HUDEP-2 (cell line): Measurements from ENCODE around the gene PIAS3.
A peak's percentile ranks its signal among the peaks of the same experiment; 100 is the strongest.

Source experiments
- DNase-seq, 76 experiments: peaks; one replicate each; lab custom pipeline; 2025; ENCODE audit not compliant: unreplicated experiment in 76 of 76; lab: John Stamatoyannopoulos, UW

Gene PIAS3

GRCh38 chr1:145858901-145859490 is at the start of gene PIAS3:
Gene PIAS3 (minus strand): TSS chr1:145859081. CDS start chr1:145858990, 91 bp downstream.
- DNase-seq, result peak in 73 of 76 experiments; percentile 44 to 93 (median 82)

- no peak for DNase-seq
These were observed 49.8 kb upstream of the PIAS3 start for GRCh38 chr1:145908653-145909052.

- DNase-seq, result no peak
These were observed 48.3 kb upstream of the PIAS3 start for GRCh38 chr1:145906954-145907753.

- DNase-seq, result no peak
These were observed 42.6 kb upstream of the PIAS3 start for GRCh38 chr1:145901312-145902021.

GRCh38 chr1:145898756-145899155 is 39.9 kb upstream of the PIAS3 start:
- DNase-seq, result no peak

GRCh38 chr1:145897969-145898368 is 39.1 kb upstream of the PIAS3 start:
- DNase-seq, result no peak

GRCh38 chr1:145895471-145895870 is 36.6 kb upstream of the PIAS3 start:
- no peak for DNase-seq

- no peak for DNase-seq
These were observed 34.6 kb upstream of the PIAS3 start for GRCh38 chr1:145893306-145894055.

- peak in 58 of 76 experiments; percentile 6 to 69 (median 36) for DNase-seq
These were observed 33.7 kb upstream of the PIAS3 start for GRCh38 chr1:145892486-145893087.

GRCh38 chr1:145891587-145892485 is 33.0 kb upstream of the PIAS3 start:
- DNase-seq, result peak in 66 of 76 experiments; percentile 10 to 77 (median 60)

- DNase-seq, result no peak
These were observed 32.3 kb upstream of the PIAS3 start for GRCh38 chr1:145891143-145891542.

GRCh38 chr1:145889722-145890121 is 30.8 kb upstream of the PIAS3 start:
- no peak for DNase-seq

- no peak for DNase-seq
These were observed 28.8 kb upstream of the PIAS3 start for GRCh38 chr1:145887631-145888030.

- DNase-seq, result no peak
These were observed 27.9 kb upstream of the PIAS3 start for GRCh38 chr1:145886816-145887215.

GRCh38 chr1:145886390-145886789 is 27.5 kb upstream of the PIAS3 start:
- peak in 1 of 76 experiments; percentile 6 for DNase-seq

GRCh38 chr1:145885738-145886287 is 26.9 kb upstream of the PIAS3 start, which contains the start of gene ANKRD35:
Gene ANKRD35 (minus strand): TSS chr1:145885866. CDS start chr1:145885758, 108 bp downstream.
- DNase-seq, result peak in 72 of 76 experiments; percentile 19 to 90 (median 68)

- DNase-seq, result no peak
These were observed 25.8 kb upstream of the PIAS3 start for GRCh38 chr1:145884675-145885074.

GRCh38 chr1:145879775-145880174 is 20.9 kb upstream of the PIAS3 start:
- DNase-seq, result no peak

- no peak for DNase-seq
These were observed 19.8 kb upstream of the PIAS3 start for GRCh38 chr1:145878724-145879123.
